Endothelial cell (in vitro differentiated cells): Measurements from ENCODE around the gene PHF2. TPM values are rescaled to one million over a fixed set of nuclear protein-coding genes. Genes with fewer than 3 reads are reported as not detected.
"Not testable (repeated sequence)": the region's sequence is repeated elsewhere in the genome, so short reads cannot be mapped to it uniquely, and the experiment has no call there.

ENCODE experiments used
- DNase-seq: peaks from one replicate; pipeline ENCODE4 v3.0.0; 2021; ENCODE audit warnings: low spot score
- H3K27ac Mint-ChIP-seq: one replicate; pipeline ENCODE4 v1.8.0; 2021; ENCODE audit warnings: mixed read lengths, inconsistent platforms; ENCODE audit not compliant: unreplicated experiment
- H3K27me3 Mint-ChIP-seq: one replicate; pipeline ENCODE4 v1.8.0; 2021; ENCODE audit warnings: mild to moderate bottlenecking, moderate library complexity, mixed read lengths, inconsistent platforms; ENCODE audit not compliant: unreplicated experiment
- H3K36me3 Mint-ChIP-seq: one replicate; pipeline ENCODE4 v1.8.0; 2021; ENCODE audit warnings: mild to moderate bottlenecking, low read depth, mixed read lengths, inconsistent platforms; ENCODE audit not compliant: unreplicated experiment
- H3K4me1 Mint-ChIP-seq: one replicate; pipeline ENCODE4 v1.8.0; 2021; ENCODE audit warnings: mild to moderate bottlenecking, mixed read lengths, inconsistent platforms; ENCODE audit not compliant: unreplicated experiment
- H3K4me3 Mint-ChIP-seq: one replicate; pipeline ENCODE4 v1.8.0; 2021; ENCODE audit warnings: mild to moderate bottlenecking, mixed read lengths, inconsistent platforms; ENCODE audit not compliant: unreplicated experiment
- H3K9me3 Mint-ChIP-seq: one replicate; pipeline ENCODE4 v1.8.0; 2021; ENCODE audit warnings: mixed read lengths, inconsistent platforms; ENCODE audit not compliant: unreplicated experiment
- total RNA-seq: library from RNA; stranded (reverse); fragmentation: NEBNext Ultra II Directional; extraction: Animal tissue kit (Norgen Biotek cat#: 25700); gene quantifications from one replicate; pipeline ENCODE4 v1.2.1, GENCODE V29; 2021; ENCODE audit not compliant: unreplicated experiment
- TF ChIP-seq, protein P1 (sequence below): fragments of 200-600 bp; sonication (generic); IDR thresholded peaks from one replicate; pipeline ENCODE4 v1.5.0; 2021; ENCODE audit warnings: antibody characterized with exemption; ENCODE audit not compliant: unreplicated experiment

PHF2 gene
- total RNA-seq, 1 donor from 2014 or later = 20.9 TPM

DNA sequence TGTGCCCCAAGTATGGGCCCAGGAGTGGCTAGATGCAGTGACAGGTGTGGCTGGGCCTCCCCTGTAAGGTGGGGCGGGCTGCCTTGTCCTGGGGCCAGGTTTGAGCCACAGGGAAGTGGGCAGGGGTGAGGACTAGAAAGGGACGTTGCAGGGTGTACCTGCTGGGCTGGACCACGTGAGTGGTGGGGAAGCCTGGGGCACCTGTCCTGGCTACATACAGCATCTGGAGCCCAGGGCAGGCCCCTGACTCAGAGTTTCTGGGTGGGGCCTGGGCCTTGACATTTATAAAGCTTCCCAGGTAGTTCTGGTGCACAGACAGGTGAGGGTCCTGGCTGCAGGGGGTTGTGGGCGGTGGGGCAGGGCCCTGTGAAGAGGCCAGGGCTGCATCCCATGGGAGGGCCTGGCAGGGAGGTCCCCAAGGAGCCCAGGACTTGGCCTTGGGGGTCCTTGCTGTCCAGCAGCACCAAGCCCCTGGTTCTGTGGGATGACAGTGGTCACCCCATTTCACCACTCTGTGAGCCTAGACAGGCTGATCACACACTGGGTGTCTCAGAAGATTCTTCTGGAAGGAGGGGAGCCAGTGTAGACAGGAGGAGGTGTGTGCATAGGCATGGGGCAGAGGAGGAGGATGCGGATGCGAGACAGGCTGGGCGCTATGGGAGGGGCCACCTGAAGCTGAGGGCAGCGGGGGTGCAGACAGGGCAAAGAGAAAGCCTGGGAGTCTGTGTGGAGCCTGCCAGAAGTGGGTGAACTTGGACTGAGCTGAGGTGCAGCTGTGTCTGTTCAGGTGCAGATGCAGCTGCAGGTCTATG, 94.0 kb downstream of the PHF2 start:
- no peak overlapping the region for H3K4me3 Mint-ChIP-seq
- TF ChIP-seq, protein P1, sequence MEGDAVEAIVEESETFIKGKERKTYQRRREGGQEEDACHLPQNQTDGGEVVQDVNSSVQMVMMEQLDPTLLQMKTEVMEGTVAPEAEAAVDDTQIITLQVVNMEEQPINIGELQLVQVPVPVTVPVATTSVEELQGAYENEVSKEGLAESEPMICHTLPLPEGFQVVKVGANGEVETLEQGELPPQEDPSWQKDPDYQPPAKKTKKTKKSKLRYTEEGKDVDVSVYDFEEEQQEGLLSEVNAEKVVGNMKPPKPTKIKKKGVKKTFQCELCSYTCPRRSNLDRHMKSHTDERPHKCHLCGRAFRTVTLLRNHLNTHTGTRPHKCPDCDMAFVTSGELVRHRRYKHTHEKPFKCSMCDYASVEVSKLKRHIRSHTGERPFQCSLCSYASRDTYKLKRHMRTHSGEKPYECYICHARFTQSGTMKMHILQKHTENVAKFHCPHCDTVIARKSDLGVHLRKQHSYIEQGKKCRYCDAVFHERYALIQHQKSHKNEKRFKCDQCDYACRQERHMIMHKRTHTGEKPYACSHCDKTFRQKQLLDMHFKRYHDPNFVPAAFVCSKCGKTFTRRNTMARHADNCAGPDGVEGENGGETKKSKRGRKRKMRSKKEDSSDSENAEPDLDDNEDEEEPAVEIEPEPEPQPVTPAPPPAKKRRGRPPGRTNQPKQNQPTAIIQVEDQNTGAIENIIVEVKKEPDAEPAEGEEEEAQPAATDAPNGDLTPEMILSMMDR = no peak
- H3K4me1 Mint-ChIP-seq = peaks cover 3% of the 10 kb centered on the region
- no peaks in the 10 kb centered on the region for H3K9me3 Mint-ChIP-seq
- no peak overlapping the region for H3K27ac Mint-ChIP-seq
- peak; percentile 17 for DNase-seq
- peaks cover 13% of the 10 kb centered on the region for H3K27me3 Mint-ChIP-seq
- H3K36me3 Mint-ChIP-seq = peaks cover 22% of the 10 kb centered on the region

DNA sequence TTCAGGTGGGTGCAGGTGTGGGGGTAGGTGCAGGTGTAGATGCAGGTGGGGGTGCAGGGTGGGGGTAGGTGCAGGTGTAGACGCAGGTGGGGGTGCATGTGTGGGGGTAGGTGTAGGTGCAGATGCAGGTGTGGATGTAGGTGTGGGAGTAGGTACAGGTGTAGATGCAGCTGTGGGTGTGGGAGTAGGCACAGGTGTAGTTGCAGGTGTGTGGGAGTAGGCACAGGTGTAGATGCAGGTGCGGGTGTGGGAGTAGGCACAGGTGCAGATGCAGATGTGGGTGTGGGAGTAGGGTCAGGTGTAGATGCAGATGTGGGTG, 94.6 kb downstream of the PHF2 start:
- H3K36me3 Mint-ChIP-seq = peaks cover 22% of the 10 kb centered on the region
- TF ChIP-seq, protein P1 = no peak
- peaks cover 3% of the 10 kb centered on the region for H3K4me1 Mint-ChIP-seq
- H3K27ac Mint-ChIP-seq = no peak overlapping the region
- DNase-seq = no peak
- no peaks in the 10 kb centered on the region for H3K9me3 Mint-ChIP-seq
- no peak overlapping the region for H3K4me3 Mint-ChIP-seq
- peaks cover 13% of the 10 kb centered on the region for H3K27me3 Mint-ChIP-seq

DNA sequence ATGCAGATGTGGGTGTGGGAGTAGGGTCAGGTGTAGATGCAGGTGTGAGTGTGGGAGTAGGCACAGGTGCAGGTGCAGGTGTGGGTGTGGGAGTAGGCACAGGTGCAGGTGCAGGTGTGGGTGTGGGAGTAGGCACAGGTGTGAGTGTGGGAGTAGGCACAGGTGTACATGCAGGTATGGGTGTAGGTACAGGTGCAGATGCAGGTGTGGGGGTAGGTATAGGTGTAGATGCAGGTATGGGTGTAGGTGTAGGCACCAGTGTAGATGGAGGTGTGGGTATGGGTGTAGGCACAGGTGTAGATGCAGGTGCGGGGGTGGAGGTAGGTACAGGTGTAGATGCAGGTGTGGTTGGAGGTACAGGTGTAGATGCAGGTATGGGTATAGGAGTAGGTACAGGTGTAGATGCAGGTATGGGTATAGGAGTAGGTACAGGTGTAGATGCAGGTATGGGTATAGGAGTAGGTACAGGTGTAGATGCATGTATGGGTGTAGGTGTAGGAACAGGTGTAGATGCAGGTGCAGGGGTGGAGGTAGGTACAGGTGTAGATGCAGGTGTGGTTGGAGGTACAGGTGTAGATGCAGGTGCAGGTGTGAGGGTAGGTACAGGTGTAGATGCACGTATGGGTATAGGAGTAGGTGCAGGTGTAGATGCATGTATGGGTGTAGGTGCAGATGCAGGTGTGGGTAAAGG, 96.1 kb downstream of the PHF2 start:
- peak; percentile 2 for DNase-seq
- Mint-ChIP-seq H3K27me3 (peaks cover 11% of the 10 kb centered on the region), H3K4me3 (peak overlapping the region; percentile 83)

DNA sequence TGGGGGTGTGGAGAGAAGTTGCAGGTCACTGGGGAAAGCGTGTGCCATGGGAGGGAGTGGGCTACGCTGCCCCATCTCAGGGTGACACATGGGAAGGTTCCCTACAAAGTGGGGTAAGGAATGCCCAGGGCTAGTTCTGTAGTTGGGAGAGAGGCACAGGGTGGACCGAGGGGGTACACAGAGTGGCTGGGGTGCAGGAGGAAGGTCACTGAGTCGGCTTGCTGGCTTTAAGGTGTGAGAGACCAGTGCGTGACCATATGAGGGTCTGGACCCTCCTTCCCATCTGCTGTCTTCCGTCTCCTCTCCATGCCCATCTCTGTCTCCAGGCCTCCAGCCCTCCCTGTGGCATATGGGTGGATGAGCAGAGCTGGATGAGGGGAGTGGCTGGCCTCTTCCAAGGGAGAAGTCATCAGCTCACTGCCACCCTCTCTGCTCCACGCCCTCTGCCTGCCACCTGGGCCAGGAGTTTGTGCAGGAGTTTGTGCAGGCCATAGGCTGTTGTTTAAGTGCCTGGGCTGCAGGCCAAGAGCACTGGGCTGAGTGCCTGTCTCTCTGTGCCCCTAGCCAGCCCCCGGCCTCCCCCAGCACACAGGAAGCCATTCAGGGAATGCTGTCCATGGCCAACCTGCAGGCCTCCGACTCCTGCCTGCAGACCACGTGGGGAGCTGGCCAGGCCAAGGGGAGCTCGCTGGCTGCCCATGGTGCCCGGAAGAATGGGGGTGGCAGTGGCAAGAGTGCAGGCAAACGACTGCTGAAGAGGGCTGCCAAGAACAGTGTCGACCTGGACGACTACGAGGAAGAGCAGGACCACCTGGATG, 96.8 kb downstream of the PHF2 start:
- TF ChIP-seq, protein P1 = no peak
- peaks cover 11% of the 10 kb centered on the region for H3K27me3 Mint-ChIP-seq
- H3K9me3 Mint-ChIP-seq = no peaks in the 10 kb centered on the region
- H3K4me3 Mint-ChIP-seq = peak overlapping the region; percentile 83
- H3K27ac Mint-ChIP-seq = peak overlapping the region; percentile 30
- H3K4me1 Mint-ChIP-seq = no peaks in the 10 kb centered on the region
- H3K36me3 Mint-ChIP-seq = peaks cover 24% of the 10 kb centered on the region
- DNase-seq = peak; percentile 2

More for the DNA sequence above, 96.1 kb downstream of the PHF2 start:
- not testable (repeated sequence) for H3K9me3 Mint-ChIP-seq, H3K4me1 Mint-ChIP-seq
- Mint-ChIP-seq H3K36me3 (peaks cover 20% of the 10 kb centered on the region), H3K27ac (peak overlapping the region; percentile 30)

DNA sequence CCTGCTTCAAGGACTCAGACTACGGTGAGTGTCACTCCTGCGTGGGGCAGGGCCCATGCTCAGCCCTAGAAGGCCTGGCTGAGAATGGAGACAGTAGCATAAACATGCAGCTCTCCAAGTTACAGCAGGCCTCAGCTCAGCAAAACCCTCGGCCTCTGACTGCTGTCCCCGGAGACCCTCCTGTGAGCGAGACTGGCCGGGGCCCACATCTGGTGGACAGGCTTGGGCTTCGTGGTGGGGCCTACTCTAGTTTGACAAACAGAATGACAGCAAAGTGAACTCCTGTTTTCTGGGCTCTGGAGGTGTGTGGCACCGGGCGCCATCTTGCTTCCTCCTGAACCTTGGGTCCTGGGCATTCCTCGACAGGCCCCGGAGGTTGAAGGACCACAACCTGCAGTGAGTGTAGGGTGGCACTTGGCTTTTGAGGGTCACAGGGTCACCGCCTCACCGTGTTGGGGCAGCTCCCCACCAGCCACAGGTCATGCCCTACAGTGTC, 97.5 kb downstream of the PHF2 start:
- no peaks in the 10 kb centered on the region for H3K9me3 Mint-ChIP-seq
- no peak overlapping the region for H3K4me3 Mint-ChIP-seq
- peaks cover 8% of the 10 kb centered on the region for H3K27me3 Mint-ChIP-seq
- no peaks in the 10 kb centered on the region for H3K4me1 Mint-ChIP-seq
- DNase-seq = peak; percentile 3
- TF ChIP-seq, protein P1 = no peak
- no peak overlapping the region for H3K27ac Mint-ChIP-seq
- H3K36me3 Mint-ChIP-seq = peaks cover 22% of the 10 kb centered on the region
